DMS 273 (cell line): Measurements from ENCODE around the gene TBCK.

Source experiments
- DNase-seq: peaks from one replicate; lab custom pipeline; 2025; ENCODE audit not compliant: unreplicated experiment; lab: John Stamatoyannopoulos, UW

The TBCK gene

GRCh38 chr4:106315968-106316772 lies at the start of gene TBCK, which contains the start of gene AIMP1:
TBCK (minus strand) TSS chr4:106316209; CDS start chr4:106308960, 7,249 bp downstream.
AIMP1 (plus strand) TSS chr4:106316550; CDS start chr4:106325010, 8,460 bp downstream.
- DNase-seq, result peak; percentile 88

GRCh38 chr4:106365613-106366012 lies 49.6 kb upstream of the TBCK start:
- DNase-seq, result no peak

GRCh38 chr4:106364282-106364681 lies 48.3 kb upstream of the TBCK start:
- DNase-seq, result peak; percentile 68

GRCh38 chr4:106362086-106362825 lies 46.2 kb upstream of the TBCK start:
- no peak for DNase-seq

GRCh38 chr4:106358899-106359298 lies 42.9 kb upstream of the TBCK start:
- no peak for DNase-seq

GRCh38 chr4:106355193-106355592 lies 39.2 kb upstream of the TBCK start:
- DNase-seq, result no peak

GRCh38 chr4:106353786-106354185 lies 37.8 kb upstream of the TBCK start:
- DNase-seq, result no peak

GRCh38 chr4:106351016-106351415 lies 35.0 kb upstream of the TBCK start:
- DNase-seq, result no peak

- DNase-seq, result no peak
These were observed 31.2 kb upstream of the TBCK start for GRCh38 chr4:106347167-106347566.

- DNase-seq, result no peak
These were observed 28.6 kb upstream of the TBCK start for GRCh38 chr4:106344647-106344970.

GRCh38 chr4:106343865-106344646 lies 28.0 kb upstream of the TBCK start:
- no peak for DNase-seq

GRCh38 chr4:106340774-106341173 lies 24.8 kb upstream of the TBCK start:
- no peak for DNase-seq

- no peak for DNase-seq
These were observed 23.4 kb upstream of the TBCK start for GRCh38 chr4:106339431-106339830.

- DNase-seq, result no peak
These were observed 22.7 kb upstream of the TBCK start for GRCh38 chr4:106338671-106339070.

- DNase-seq, result no peak
These were observed 21.9 kb upstream of the TBCK start for GRCh38 chr4:106337916-106338315.

- DNase-seq, result no peak
These were observed 20.6 kb upstream of the TBCK start for GRCh38 chr4:106336618-106337017.

GRCh38 chr4:106334741-106335470 lies 18.9 kb upstream of the TBCK start:
- DNase-seq, result no peak

- DNase-seq, result no peak
These were observed 17.2 kb upstream of the TBCK start for GRCh38 chr4:106333186-106333585.

- DNase-seq, result peak; percentile 25
These were observed 13.1 kb upstream of the TBCK start for GRCh38 chr4:106329041-106329618.

- DNase-seq, result no peak
These were observed 9.8 kb upstream of the TBCK start for GRCh38 chr4:106325800-106326199.

- no peak for DNase-seq
These were observed 7.1 kb upstream of the TBCK start for GRCh38 chr4:106323119-106323518.
